ENCODE data around the gene ARHGAP30. TPM values are rescaled to one million over a fixed set of nuclear protein-coding genes. Genes with fewer than 3 reads are reported as not detected.
A peak's percentile ranks its signal among the peaks of the same experiment; 100 is the strongest.

The ARHGAP30 gene
- total and polyA plus RNA-seq, 2 of the 8 experiments (the other 6 are each of a cell fraction or from before 2014, with no cell fraction given), result 0.27 to 0.39 TPM

DNA sequence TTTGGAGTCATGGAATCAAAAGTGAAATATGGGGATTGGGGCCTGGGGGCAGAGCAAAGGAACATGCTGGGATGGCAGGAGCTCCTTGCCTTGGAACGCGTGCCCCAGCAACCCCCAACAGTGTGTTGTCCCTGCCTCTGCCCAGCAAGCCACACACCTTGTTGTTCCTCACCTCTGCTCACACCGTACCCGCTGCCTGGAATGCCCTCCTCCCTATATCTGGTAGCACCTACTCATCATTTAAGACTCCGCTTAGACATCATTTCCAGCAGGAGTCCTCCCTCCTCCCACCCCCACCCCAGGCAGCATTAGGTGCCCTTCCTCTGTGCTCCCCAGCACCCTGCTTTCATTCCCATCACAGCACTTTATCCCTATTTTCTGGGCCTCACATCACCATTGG lies 11.8 kb upstream of the ARHGAP30 start:
- Histone ChIP-seq H2BK120ac (replicated peaks; ENCODE audit: low read depth, low read length) (no peak overlapping the region), H2BK12ac (ENCODE audit: low read depth, low read length) (no peak overlapping the region), H3K56ac (replicated peaks; ENCODE audit: insufficient read length, low read depth, low read length) (no peak overlapping the region), H4K5ac (ENCODE audit: insufficient read length, low read depth, low read length) (no peak overlapping the region), H3K23me2 (ENCODE audit: low read depth, low read length) (no peaks in the 10 kb centered on the region), H2BK15ac (ENCODE audit: low read length) (no peak overlapping the region), H3K27ac (ENCODE audit: low read depth, low read length) (no peak overlapping the region), H3K27me3 (replicated peaks in 1 of 4; ENCODE audit: control insufficient read depth in 3 of 4, extremely low read depth in 1 of 4, insufficient read depth in 3 of 4, low read length in 3 of 4) (no peaks in the 10 kb centered on the region), H4K91ac (replicated peaks; ENCODE audit: insufficient read length, low read length) (peak overlapping the region; percentile 49), H3K4me3 (ENCODE audit: extremely low read depth in 1 of 4, insufficient read depth in 2 of 4, low read depth in 3 of 4, low read length in 4 of 4) (no peak overlapping the region), H3K79me2 (ENCODE audit: control insufficient read depth in 1 of 2, insufficient read depth in 2 of 2, low read length in 2 of 2) (no peaks in the 10 kb centered on the region), H3K9ac (replicated peaks in 1 of 4; ENCODE audit: extremely low read depth in 1 of 4, low read depth in 3 of 4, low read length in 3 of 4) (no peak overlapping the region), H2AFZ (ENCODE audit: low read length) (no peak overlapping the region), H3K23ac (ENCODE audit: insufficient read length) (no peak overlapping the region), H4K8ac (ENCODE audit: extremely low read depth, insufficient read depth, low read length) (no peak overlapping the region), H4K20me1 (replicated peaks in 1 of 2; ENCODE audit: control insufficient read depth in 1 of 2, insufficient read depth in 2 of 2, low read length in 2 of 2) (no peaks in the 10 kb centered on the region), H3K4ac (replicated peaks; ENCODE audit: insufficient read length, low read depth, low read length) (no peak overlapping the region), H2BK20ac (ENCODE audit: low read length) (no peak overlapping the region), H2BK5ac (ENCODE audit: low read depth, low read length) (no peak overlapping the region), H3K4me2 (ENCODE audit: insufficient read depth in 1 of 2, low read depth in 2 of 2, low read length in 2 of 2) (no peak overlapping the region), H3K14ac (ENCODE audit: insufficient read length) (no peak overlapping the region), H2AK5ac (ENCODE audit: low read depth, low read length) (no peak overlapping the region), H3K36me3 (ENCODE audit: control insufficient read depth in 2 of 4, insufficient read depth in 4 of 4, low read length in 3 of 4) (no peaks in the 10 kb centered on the region), H3K18ac (ENCODE audit: extremely low read depth, low read length) (no peak overlapping the region), H3K4me1 (replicated peaks in 1 of 4; ENCODE audit: control insufficient read depth in 3 of 4, insufficient read depth in 4 of 4, low read length in 3 of 4) (peaks cover 0 to 6% (median 0%) of the 10 kb centered on the region in 4 experiments; a peak in 4 of 7 replicates), H3K9me3 (ENCODE audit: insufficient read depth in 2 of 2, low read depth in 1 of 2, low read length in 1 of 2) (no peaks in the 10 kb centered on the region), H3K79me1 (ENCODE audit: low read depth, low read length) (no peaks in the 10 kb centered on the region)
- CTCF ChIA-PET (ENCODE audit: partially characterized antibody), result interaction anchor here (1.4 to 17.8 kb wide), 3 partner anchors 9 to 27 kb away, joined by 4 to 282 read pairs (median 156); partner anchors contain the start of genes ARHGAP30 and KLHDC9
- FAIRE-seq, result no peak
- DNase-seq (ENCODE audit: low read depth in 1 of 2, low spot score in 2 of 2), result no peak
- POLR2A ChIA-PET (ENCODE audit: partially characterized antibody), result interaction anchor here (1.4 kb wide), 1 partner anchor 36 kb away, joined by 3 read pairs; the partner anchor contains the start of gene USF1
- 98% methylated on average over 4 of the region's 5 CpGs; no CpG with 5 or more reads in 1 of the 2 experiments for WGBS, 2 experiments (ENCODE audit: extremely low coverage in 1 of 2, insufficient coverage in 1 of 2, insufficient read length in 1 of 2, insufficient replicate concordance in 2 of 2, low coverage in 1 of 2, low lambda C conversion rate in 2 of 2, missing lambda C conversion rate in 1 of 2)
- no peak for TF ChIP-seq TCF12 (IDR thresholded peaks at IDR 0.05; ENCODE audit: low read depth, low read length)
- TF ChIP-seq, protein P1, sequence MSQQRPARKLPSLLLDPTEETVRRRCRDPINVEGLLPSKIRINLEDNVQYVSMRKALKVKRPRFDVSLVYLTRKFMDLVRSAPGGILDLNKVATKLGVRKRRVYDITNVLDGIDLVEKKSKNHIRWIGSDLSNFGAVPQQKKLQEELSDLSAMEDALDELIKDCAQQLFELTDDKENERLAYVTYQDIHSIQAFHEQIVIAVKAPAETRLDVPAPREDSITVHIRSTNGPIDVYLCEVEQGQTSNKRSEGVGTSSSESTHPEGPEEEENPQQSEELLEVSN (IDR thresholded peaks at IDR 0.05), result no peak

Measured in H1 (cell line).